Activated T-cell treated with anti-CD3 and anti-CD28 coated beads, Interleukin-2, amount 50 U/mL, for 72 hours (primary cell): ENCODE data around the gene PCNX3. TPM values are rescaled to one million over a fixed set of nuclear protein-coding genes. Genes with fewer than 3 reads are reported as not detected.
A peak's percentile ranks its signal among the peaks of the same experiment; 100 is the strongest.
"Not testable (repeated sequence)": the region's sequence is repeated elsewhere in the genome, so short reads cannot be mapped to it uniquely, and the experiment has no call there.

Source experiments
- ATAC-seq, 2 donors: fragments of 150-1000 bp; cut with Tn5 transposase; replicated peaks in 1 of 2; 2 replicates each; pipeline ENCODE4 v1.10.0; 2021; ENCODE audit warnings: moderate library complexity in 2 of 2, mild to moderate bottlenecking in 1 of 2
- DNase-seq, 2 donors: peaks; one replicate each; pipeline ENCODE4 v3.0.0; 2021 to 2022; ENCODE audit warnings: mixed read lengths in 1 of 2
- H3K27ac Mint-ChIP-seq: one replicate; pipeline ENCODE4 v1.8.0; 2022; ENCODE audit warnings: mild to moderate bottlenecking, moderate library complexity, mixed read lengths
- H3K27me3 Mint-ChIP-seq: one replicate; pipeline ENCODE4 v1.8.0; 2022; ENCODE audit warnings: low read depth, mixed read lengths
- H3K36me3 Mint-ChIP-seq, 2 donors: one replicate each; pipeline ENCODE4 v1.8.0; 2022; ENCODE audit warnings: mixed read lengths in 2 of 2, mild to moderate bottlenecking in 1 of 2; ENCODE audit not compliant: insufficient read depth in 2 of 2
- H3K4me1 Mint-ChIP-seq: one replicate; pipeline ENCODE4 v1.8.0; 2022; ENCODE audit warnings: low read depth, mixed read lengths
- H3K4me3 Mint-ChIP-seq, 2 donors: one replicate each; pipeline ENCODE4 v1.8.0; 2022; ENCODE audit warnings: mild to moderate bottlenecking in 2 of 2, mixed read lengths in 2 of 2, moderate library complexity in 2 of 2
- H3K9me3 Mint-ChIP-seq, 2 donors: one replicate each; pipeline ENCODE4 v1.8.0; 2022; ENCODE audit warnings: mixed read lengths in 2 of 2
- total RNA-seq, 2 donors: library from RNA; stranded (reverse); gene quantifications; one replicate each; pipeline ENCODE4 v1.2.3, GENCODE V29; 2022

The PCNX3 gene
- total RNA-seq, 2 donors from 2014 or later, result 45.9 TPM

GRCh38 chr11:65672180-65672860 is 56.7 kb downstream of the PCNX3 start:
- Mint-ChIP-seq H3K9me3 (no peaks in the 10 kb centered on the region), H3K36me3 (no peaks in the 10 kb centered on the region), H3K4me1 (peaks cover 6% of the 10 kb centered on the region), H3K27ac (no peak overlapping the region), H3K27me3 (no peaks in the 10 kb centered on the region), H3K4me3 (no peak overlapping the region)
- DNase-seq, result no peak
- peak; percentile 25 to 49 for ATAC-seq

DNA sequence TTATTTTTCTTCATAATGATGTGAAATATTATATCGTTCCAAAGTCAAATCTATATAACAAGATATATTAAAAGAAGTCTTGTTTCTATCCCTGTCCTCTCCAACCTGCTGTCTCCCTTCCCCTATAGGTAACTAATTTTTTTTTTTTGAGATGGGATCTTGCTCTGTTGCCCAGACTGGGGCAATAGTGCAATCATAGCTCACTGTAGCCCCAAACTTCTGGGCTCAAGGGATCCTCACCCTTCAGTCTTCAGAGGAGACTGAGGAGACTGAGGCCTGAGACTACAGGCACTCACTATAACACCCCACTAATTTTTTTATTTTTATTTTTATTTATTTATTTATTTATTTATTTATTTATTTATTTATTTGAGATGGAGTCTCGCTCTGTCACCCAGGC is 57.4 kb downstream of the PCNX3 start:
- H3K4me3 Mint-ChIP-seq, result no peak overlapping the region
- DNase-seq (no peak), ATAC-seq (no peak)
- no peaks in the 10 kb centered on the region for H3K27me3 Mint-ChIP-seq
- no peaks in the 10 kb centered on the region for H3K36me3 Mint-ChIP-seq
- peaks cover 6% of the 10 kb centered on the region for H3K4me1 Mint-ChIP-seq
- H3K9me3 Mint-ChIP-seq, result no peaks in the 10 kb centered on the region
- H3K27ac Mint-ChIP-seq, result no peak overlapping the region

DNA sequence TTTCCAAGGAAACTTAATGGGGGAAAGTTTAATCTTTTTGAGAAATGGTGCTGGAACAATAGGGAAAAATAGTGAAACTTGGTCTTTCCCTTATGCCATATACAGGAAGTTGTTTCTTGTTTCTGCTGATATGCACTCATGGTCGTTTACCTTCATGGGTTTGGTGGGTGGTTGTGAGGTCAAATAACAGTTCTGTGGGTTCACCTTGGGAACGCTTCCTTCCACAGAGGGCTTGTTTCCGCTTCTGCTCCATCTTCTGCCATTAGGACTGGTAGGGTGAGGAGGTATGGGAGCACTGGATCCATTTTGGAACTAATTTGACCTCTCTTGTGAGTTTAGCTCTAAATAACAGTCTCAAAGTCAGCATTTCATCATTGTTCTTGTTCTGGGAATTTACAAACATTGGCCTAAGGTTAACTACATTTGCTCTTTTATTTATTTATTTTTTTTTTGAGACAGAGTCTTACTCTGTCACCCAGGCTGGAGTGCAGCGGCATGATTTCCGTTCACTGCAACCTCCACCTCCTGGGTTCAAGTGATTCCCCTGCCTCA is 64.7 kb downstream of the PCNX3 start:
- H3K4me3 Mint-ChIP-seq, result no peak overlapping the region
- H3K36me3 Mint-ChIP-seq, result no peaks in the 10 kb centered on the region
- H3K27ac Mint-ChIP-seq, result no peak overlapping the region
- no peaks in the 10 kb centered on the region for H3K9me3 Mint-ChIP-seq
- H3K27me3 Mint-ChIP-seq, result peaks cover 18% of the 10 kb centered on the region
- H3K4me1 Mint-ChIP-seq, result no peaks in the 10 kb centered on the region
- DNase-seq (no peak), ATAC-seq (no peak)

DNA sequence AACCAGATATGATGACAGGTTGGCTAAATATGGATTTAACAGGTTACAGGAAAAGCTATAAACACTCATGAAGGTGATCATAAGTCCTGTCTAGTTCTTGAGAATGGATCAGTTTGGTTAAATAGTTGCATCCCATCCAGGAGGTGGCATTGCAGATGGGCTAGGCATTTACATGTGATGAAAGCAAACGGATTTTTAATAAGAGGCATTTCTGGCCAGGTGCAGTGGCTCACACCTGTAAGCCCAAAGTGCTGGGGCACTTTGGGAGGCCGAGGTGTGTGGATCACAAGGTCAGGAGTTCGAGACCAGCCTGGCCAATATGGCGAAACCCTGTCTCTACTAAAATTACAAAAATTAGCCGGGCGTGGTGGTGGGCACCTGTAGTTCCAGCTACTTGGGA is 67.9 kb downstream of the PCNX3 start:
- H3K4me1 Mint-ChIP-seq, ATAC-seq, H3K36me3 Mint-ChIP-seq, DNase-seq, H3K4me3 Mint-ChIP-seq, H3K9me3 Mint-ChIP-seq, H3K27ac Mint-ChIP-seq: not testable (repeated sequence)
- H3K27me3 Mint-ChIP-seq, result peaks cover 18% of the 10 kb centered on the region

DNA sequence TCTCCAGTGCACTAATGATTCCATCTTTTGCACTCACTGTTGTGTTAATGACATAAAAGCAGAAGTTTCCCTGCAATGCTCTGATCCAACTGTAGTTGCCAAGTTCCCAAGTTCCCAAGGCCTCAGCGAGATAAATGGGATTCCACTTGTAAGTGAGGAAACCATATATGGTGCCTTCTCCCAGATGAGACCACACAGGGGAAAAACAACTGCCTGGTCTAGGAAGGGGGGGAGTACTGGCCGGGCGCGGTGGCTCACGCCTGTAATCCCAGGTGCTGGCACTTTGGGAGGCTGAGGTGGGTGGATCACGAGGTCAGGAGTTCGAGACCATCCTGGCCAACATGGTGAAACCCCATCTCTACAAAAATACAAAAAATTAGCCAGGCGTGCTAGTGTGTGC is 70.4 kb downstream of the PCNX3 start:
- no peak overlapping the region for H3K4me3 Mint-ChIP-seq
- DNase-seq (no peak), ATAC-seq (no peak)
- no peaks in the 10 kb centered on the region for H3K4me1 Mint-ChIP-seq
- H3K36me3 Mint-ChIP-seq, result no peaks in the 10 kb centered on the region
- H3K9me3 Mint-ChIP-seq, result no peaks in the 10 kb centered on the region
- peaks cover 18% of the 10 kb centered on the region for H3K27me3 Mint-ChIP-seq
- no peak overlapping the region for H3K27ac Mint-ChIP-seq

Other genes with a start within 250 kb of the PCNX3 start
- 10 to 100 TPM; 16.4 to 18.8 TPM for gene SLC25A45, start 233.1 kb upstream of the PCNX3 start, total RNA-seq
- 10 to 100 TPM; 43.5 to 47.2 TPM for gene FRMD8, start 229.1 kb upstream of the PCNX3 start, total RNA-seq
- gene NEAT1, start 193.0 kb upstream of the PCNX3 start, total RNA-seq, result 1,000 to 10,000 TPM in 1 of 2 donors, 100 to 1,000 TPM in 1; 678 to 1,151 TPM
- over 10,000 TPM in 1 of 2 donors, 1,000 to 10,000 TPM in 1; 8,391 to 13,279 TPM for gene MALAT1, start 116.7 kb upstream of the PCNX3 start, total RNA-seq
- 10 to 100 TPM; 77.9 to 83.4 TPM for gene SCYL1, start 90.7 kb upstream of the PCNX3 start, total RNA-seq
- 100 to 1,000 TPM; 106 TPM for gene LTBP3, start 57.4 kb upstream of the PCNX3 start, total RNA-seq
- 10 to 100 TPM; 23.5 to 25.1 TPM for gene ZNRD2, start 45.3 kb upstream of the PCNX3 start, total RNA-seq
- gene FAM89B, start 43.2 kb upstream of the PCNX3 start, total RNA-seq, result 10 to 100 TPM; 21.4 to 26.7 TPM
- 100 to 1,000 TPM in 1 of 2 donors, 10 to 100 TPM in 1; 93.9 to 113 TPM for gene EHBP1L1, start 39.7 kb upstream of the PCNX3 start, total RNA-seq
- under 1 TPM; 0.34 to 0.39 TPM for gene KCNK7, start 20.0 kb upstream of the PCNX3 start, total RNA-seq
- 10 to 100 TPM; 57.3 to 70.1 TPM for gene MAP3K11, start 1.6 kb upstream of the PCNX3 start, total RNA-seq
- 100 to 1,000 TPM; 132 to 137 TPM for gene SIPA1, start 22.3 kb downstream of the PCNX3 start, total RNA-seq
- 100 to 1,000 TPM; 116 to 121 TPM for gene RELA, start 47.1 kb downstream of the PCNX3 start, total RNA-seq
- 100 to 1,000 TPM in 1 of 2 donors, 10 to 100 TPM in 1; 86.4 to 105 TPM for gene KAT5, start 96.5 kb downstream of the PCNX3 start, total RNA-seq
- gene RNASEH2C, start 105.0 kb downstream of the PCNX3 start, total RNA-seq, result 10 to 100 TPM; 35.4 to 37.1 TPM
- 10 to 100 TPM; 20.0 to 22.4 TPM for gene AP5B1, start 165.2 kb downstream of the PCNX3 start, total RNA-seq
- gene OVOL1, start 171.3 kb downstream of the PCNX3 start, total RNA-seq, result under 1 TPM in 1 of 2 donors, not detected in 1; 0.16 TPM
- 1 to 10 TPM; 2.2 to 4.6 TPM for gene SNX32, start 218.2 kb downstream of the PCNX3 start, total RNA-seq
- 100 to 1,000 TPM; 477 to 512 TPM for gene CFL1, start 242.4 kb downstream of the PCNX3 start, total RNA-seq
- gene MUS81, start 244.7 kb downstream of the PCNX3 start, total RNA-seq, result 10 to 100 TPM; 80.6 to 94.8 TPM